OCI-LY7 (cell line): Measurements from ENCODE around the gene TSTD2. TPM values are rescaled to one million over a fixed set of nuclear protein-coding genes. Genes with fewer than 3 reads are reported as not detected.

Source experiments
- BruUV-seq: library from RNA; stranded (reverse); fragments of 400-500 nt; replicated peaks from 2 replicates; lab custom pipeline; 2021; lab: Mats Ljungman, UMichigan
- CTCF ChIA-PET: fragments of 300-600 bp; sonication (Branson Sonifier 250); formaldehyde crosslinking; loops from one replicate; lab custom pipeline; 2022; ENCODE audit warnings: antibody characterized with exemption; ENCODE audit not compliant: unreplicated experiment; lab: Charles Lee
- POLR2A ChIA-PET: fragments of 300-600 bp; sonication (Branson Sonifier 250); formaldehyde crosslinking; loops from one replicate; lab custom pipeline; 2022; ENCODE audit warnings: antibody characterized with exemption; lab: Charles Lee
- DNase-seq: peaks from one replicate; pipeline ENCODE4 v3.0.0-alpha.2; 2015; ENCODE audit warnings: low spot score
- H2AFZ ChIP-seq: fragments of 200-600 bp; sonication (generic), shearing (Covaris generic); 2 replicates; pipeline ENCODE4 v1.6.1; 2014; ENCODE audit warnings: mild to moderate bottlenecking, antibody characterized with exemption, low read length, moderate library complexity
- H3K27ac ChIP-seq: fragments of 200-600 bp; sonication (generic); 2 replicates; pipeline ENCODE4 v1.5.1; 2014; ENCODE audit warnings: mixed run types, low read depth, mild to moderate bottlenecking, moderate library complexity, low read length, inconsistent platforms; ENCODE audit not compliant: poor library complexity, severe bottlenecking
- H3K36me3 ChIP-seq: fragments of 200-600 bp; sonication (generic); 2 replicates; pipeline ENCODE4 v1.6.1; 2014; ENCODE audit warnings: mild to moderate bottlenecking, antibody characterized with exemption, low read length, moderate library complexity, mixed read lengths; ENCODE audit not compliant: insufficient read depth
- H3K4me1 ChIP-seq: fragments of 200-600 bp; sonication (generic); 2 replicates; pipeline ENCODE4 v1.5.1; 2014; ENCODE audit warnings: mild to moderate bottlenecking, low read length; ENCODE audit not compliant: insufficient read depth, poor library complexity, severe bottlenecking
- H3K4me2 ChIP-seq: fragments of 200-600 bp; sonication (generic); 2 replicates; pipeline ENCODE4 v1.6.1; 2014; ENCODE audit warnings: mild to moderate bottlenecking, low read length
- H3K4me3 ChIP-seq: fragments of 200-600 bp; sonication (generic); 2 replicates; pipeline ENCODE4 v1.5.1; 2014; ENCODE audit warnings: mild to moderate bottlenecking, low read depth, low read length; ENCODE audit not compliant: poor library complexity, severe bottlenecking
- H3K79me2 ChIP-seq: fragments of 200-600 bp; sonication (generic); 2 replicates; pipeline ENCODE4 v1.6.1; 2016; ENCODE audit warnings: low read depth, mild to moderate bottlenecking, low read length, moderate library complexity, mixed read lengths; ENCODE audit not compliant: insufficient read depth
- H3K9me2 ChIP-seq: fragments of 200-600 bp; sonication (generic); 2 replicates; pipeline ENCODE4 v1.6.1; 2016; ENCODE audit warnings: mild to moderate bottlenecking, low read length, mixed read lengths; ENCODE audit not compliant: insufficient read depth
- H3K9me3 ChIP-seq: fragments of 200-600 bp; sonication (generic); 2 replicates; pipeline ENCODE4 v1.6.1; 2014; ENCODE audit warnings: mild to moderate bottlenecking, mixed run types, low read length, mixed read lengths
- H4K20me1 ChIP-seq: fragments of 200-600 bp; sonication (generic); 2 replicates; pipeline ENCODE4 v1.6.1; 2014; ENCODE audit warnings: mild to moderate bottlenecking, antibody characterized with exemption, low read length, moderate library complexity, mixed read lengths; ENCODE audit not compliant: insufficient read depth
- CTCF ChIP-seq: fragments of 200-600 bp; sonication (generic); conservative IDR thresholded peaks from 2 replicates; pipeline ENCODE4 v1.5.1; 2014; ENCODE audit warnings: mild to moderate bottlenecking, antibody characterized with exemption, low read length, moderate library complexity, mixed read lengths
- EZH2phosphoT487 ChIP-seq: fragments of 200-600 bp; sonication (generic); IDR thresholded peaks from 2 replicates; pipeline ENCODE4 v1.6.1; 2018; ENCODE audit warnings: low read depth, borderline replicate concordance, mild to moderate bottlenecking, mixed run types, antibody characterized with exemption, low read length, moderate library complexity, mixed read lengths
- intact Hi-C: fragments of 100-400 bp; cut with micrococcal nuclease; formaldehyde crosslinking; loops from one replicate; pipeline ENCODE4 v1.10.0; 2022; ENCODE audit not compliant: unreplicated experiment
- total RNA-seq, 2 experiments: library from RNA; depleted of rRNA in 1 of 2; stranded (reverse); fragments of >200 nt in 1 of 2; shearing (Covaris generic) in 1 of 2; gene quantifications; 2 replicates each; pipeline ENCODE4 v1.2.3, GENCODE V29; 2014 to 2022

TSTD2 gene
- total RNA-seq, 2 experiments from 2014 or later: 17.1 to 22.0 TPM

GRCh38 chr9:97560154-97560553, 73.0 kb downstream of the TSTD2 start:
- DNase-seq: no peak
- Histone ChIP-seq H3K4me2 (no peak overlapping the region), H4K20me1 (no peaks in the 10 kb centered on the region), H3K4me1 (no peaks in the 10 kb centered on the region), H2AFZ (no peak overlapping the region), H3K36me3 (no peaks in the 10 kb centered on the region), H3K4me3 (no peak overlapping the region), H3K9me3 (no peaks in the 10 kb centered on the region), H3K27ac (no peak overlapping the region), H3K9me2 (no peaks in the 10 kb centered on the region), H3K79me2 (no peaks in the 10 kb centered on the region)
- POLR2A ChIA-PET: interaction anchor here (0.7 kb wide), 1 partner anchor 721 kb away, joined by 4 read pairs; no protein-coding TSS in a partner anchor
- no TSS peak for BruUV-seq
- CTCF ChIA-PET: no interaction called here
- TF ChIP-seq EZH2phosphoT487 (no peak), CTCF (no peak)
- intact Hi-C loops: no loop called here

- Histone ChIP-seq H3K27ac (no peak overlapping the region), H3K9me3 (no peaks in the 10 kb centered on the region), H4K20me1 (no peaks in the 10 kb centered on the region), H3K9me2 (no peaks in the 10 kb centered on the region), H2AFZ (no peak overlapping the region), H3K4me2 (no peak overlapping the region), H3K36me3 (no peaks in the 10 kb centered on the region), H3K4me3 (no peak overlapping the region), H3K4me1 (no peaks in the 10 kb centered on the region), H3K79me2 (no peaks in the 10 kb centered on the region)
- no TSS peak for BruUV-seq
- ChIA-PET CTCF (no interaction called here), POLR2A (interaction anchor here (0.8 kb wide), 1 partner anchor 22 kb away, joined by 4 read pairs; no protein-coding TSS in a partner anchor)
- no peak for DNase-seq
- TF ChIP-seq CTCF (no peak), EZH2phosphoT487 (no peak)
- intact Hi-C loops: no loop called here
Measured at GRCh38 chr9:97559111-97559514, 74.1 kb downstream of the TSTD2 start.

GRCh38 chr9:97558701-97559101, 74.5 kb downstream of the TSTD2 start:
- intact Hi-C loops: no loop called here
- no peak overlapping the region for H3K27ac ChIP-seq
- no peaks in the 10 kb centered on the region for H3K36me3 ChIP-seq
- no peaks in the 10 kb centered on the region for H3K79me2 ChIP-seq
- no TSS peak for BruUV-seq
- H3K4me2 ChIP-seq: no peak overlapping the region
- POLR2A ChIA-PET: interaction anchor here (0.8 kb wide), 1 partner anchor 22 kb away, joined by 4 read pairs; no protein-coding TSS in a partner anchor
- TF ChIP-seq CTCF: no peak
- H3K9me2 ChIP-seq: no peaks in the 10 kb centered on the region
- no peaks in the 10 kb centered on the region for H3K9me3 ChIP-seq
- no peak overlapping the region for H3K4me3 ChIP-seq
- CTCF ChIA-PET: no interaction called here
- no peaks in the 10 kb centered on the region for H4K20me1 ChIP-seq
- H3K4me1 ChIP-seq: no peaks in the 10 kb centered on the region
- no peak for DNase-seq
- H2AFZ ChIP-seq: no peak overlapping the region
